Measurements from ENCODE around the gene DCBLD1.

The DCBLD1 gene

GRCh38 chr6:117494694-117495318 lies 12.3 kb downstream of the DCBLD1 start:
- no peaks in the 10 kb centered on the region for H3K27me3 ChIP-seq
- TF ChIP-seq CTCF (IDR thresholded peaks at IDR 0.05; ENCODE audit: low read depth, low read length): no peak
- H3K9me3 ChIP-seq: no peaks in the 10 kb centered on the region

GRCh38 chr6:117495425-117495824 lies 13.0 kb downstream of the DCBLD1 start:
- Histone ChIP-seq H3K36me3 (no peaks in the 10 kb centered on the region), H3K27me3 (no peaks in the 10 kb centered on the region), H3K4me3 (ENCODE audit: low read depth, low read length) (no peak overlapping the region), H3K4me1 (no peaks in the 10 kb centered on the region), H3K9me3 (no peaks in the 10 kb centered on the region)
- no peak for TF ChIP-seq CTCF (IDR thresholded peaks at IDR 0.05; ENCODE audit: low read depth, low read length)
- DNase-seq: no peak

More at GRCh38 chr6:117494694-117495318, 12.3 kb downstream of the DCBLD1 start:
- Histone ChIP-seq H3K36me3 (no peaks in the 10 kb centered on the region), H3K4me3 (ENCODE audit: low read depth, low read length) (no peak overlapping the region), H3K4me1 (no peaks in the 10 kb centered on the region)
- no peak for DNase-seq

GRCh38 chr6:117495869-117496268 lies 13.4 kb downstream of the DCBLD1 start:
- Histone ChIP-seq H3K9me3 (no peaks in the 10 kb centered on the region), H3K4me1 (no peaks in the 10 kb centered on the region)
- no peak for TF ChIP-seq CTCF (IDR thresholded peaks at IDR 0.05; ENCODE audit: low read depth, low read length)

GRCh38 chr6:117496383-117496990 lies 14.0 kb downstream of the DCBLD1 start:
- Histone ChIP-seq H3K27me3 (no peaks in the 10 kb centered on the region), H3K4me3 (ENCODE audit: low read depth, low read length) (no peak overlapping the region), H3K36me3 (no peaks in the 10 kb centered on the region), H3K9me3 (no peaks in the 10 kb centered on the region), H3K4me1 (no peaks in the 10 kb centered on the region)
- DNase-seq: no peak
- no peak for TF ChIP-seq CTCF (IDR thresholded peaks at IDR 0.05; ENCODE audit: low read depth, low read length)

More at GRCh38 chr6:117495869-117496268, 13.4 kb downstream of the DCBLD1 start:
- no peaks in the 10 kb centered on the region for H3K27me3 ChIP-seq
- DNase-seq: no peak
- H3K36me3 ChIP-seq: no peaks in the 10 kb centered on the region
- H3K4me3 ChIP-seq (ENCODE audit: low read depth, low read length): no peak overlapping the region

GRCh38 chr6:117497237-117497636 lies 14.8 kb downstream of the DCBLD1 start:
- H3K27me3 ChIP-seq: no peaks in the 10 kb centered on the region
- no peak for TF ChIP-seq CTCF (IDR thresholded peaks at IDR 0.05; ENCODE audit: low read depth, low read length)
- H3K4me3 ChIP-seq (ENCODE audit: low read depth, low read length): no peak overlapping the region
- H3K36me3 ChIP-seq: no peaks in the 10 kb centered on the region
- DNase-seq: no peak
- H3K9me3 ChIP-seq: no peaks in the 10 kb centered on the region
- H3K4me1 ChIP-seq: no peaks in the 10 kb centered on the region

- DNase-seq: no peak
- TF ChIP-seq CTCF (IDR thresholded peaks at IDR 0.05; ENCODE audit: low read depth, low read length): no peak
- Histone ChIP-seq H3K27me3 (no peaks in the 10 kb centered on the region), H3K36me3 (no peaks in the 10 kb centered on the region), H3K4me1 (no peaks in the 10 kb centered on the region), H3K4me3 (ENCODE audit: low read depth, low read length) (no peak overlapping the region), H3K9me3 (no peaks in the 10 kb centered on the region)
Measured at GRCh38 chr6:117498159-117498558, 15.7 kb downstream of the DCBLD1 start.

Data from BE2C (cell line).